H1 (cell line): Measurements from ENCODE around the gene SUZ12. TPM values are rescaled to one million over a fixed set of nuclear protein-coding genes. Genes with fewer than 3 reads are reported as not detected.

ENCODE experiments used
- CTCF ChIA-PET: fragments of 300-600 bp; sonication (Branson Sonifier 250); formaldehyde crosslinking; loops from one replicate; lab custom pipeline; 2021; ENCODE audit not compliant: partially characterized antibody; lab: Charles Lee
- POLR2A ChIA-PET: fragments of 300-600 bp; sonication (Branson Sonifier 250); formaldehyde crosslinking; loops from one replicate; lab custom pipeline; 2021; ENCODE audit warnings: inconsistent platforms; ENCODE audit not compliant: partially characterized antibody; lab: Charles Lee
- DNase-seq, 2 experiments: peaks; one replicate each; pipeline versions ENCODE4 v3.0.0 to v3.0.0-alpha.2; 2010 to 2022; ENCODE audit warnings: low spot score in 2 of 2, low read depth in 1 of 2, mixed read lengths in 1 of 2
- FAIRE-seq: peaks from 2 replicates; lab custom pipeline; 2011; peaks lifted over from hg19 to GRCh38; lab: Jason Lieb, UNC
- H2AFZ ChIP-seq: 2 replicates; pipeline ENCODE4 v1.8.1; 2012; ENCODE audit warnings: low read length, inconsistent platforms
- H2AK5ac ChIP-seq: 2 replicates; pipeline ENCODE4 v1.6.1; 2013; ENCODE audit warnings: low read depth, low read length
- H2BK120ac ChIP-seq: replicated peaks from 2 replicates; pipeline ENCODE3; 2013; ENCODE audit warnings: low read depth, low read length, inconsistent platforms
- H2BK12ac ChIP-seq: 2 replicates; pipeline ENCODE4 v1.6.1; 2013; ENCODE audit warnings: low read depth, low read length
- H2BK15ac ChIP-seq: 2 replicates; pipeline ENCODE4 v1.6.1; 2013; ENCODE audit warnings: low read length
- H2BK20ac ChIP-seq: 2 replicates; pipeline ENCODE4 v1.6.1; 2013; ENCODE audit warnings: low read length
- H2BK5ac ChIP-seq: 2 replicates; pipeline ENCODE4 v1.6.1; 2013; ENCODE audit warnings: low read depth, low read length
- H3K14ac ChIP-seq: 2 replicates; pipeline ENCODE4 v1.6.1; 2013; ENCODE audit warnings: inconsistent platforms; ENCODE audit not compliant: insufficient read length
- H3K18ac ChIP-seq: 2 replicates; pipeline ENCODE4 v1.6.1; 2013; ENCODE audit warnings: low read length; ENCODE audit errors: extremely low read depth
- H3K23ac ChIP-seq: 2 replicates; pipeline ENCODE4 v1.6.1; 2013; ENCODE audit warnings: inconsistent platforms; ENCODE audit not compliant: insufficient read length
- H3K23me2 ChIP-seq: 2 replicates; pipeline ENCODE4 v1.6.1; 2013; ENCODE audit warnings: low read depth, low read length
- H3K27ac ChIP-seq: 2 replicates; pipeline ENCODE4 v1.6.1; 2011; ENCODE audit warnings: low read depth, low read length, inconsistent platforms
- H3K27me3 ChIP-seq, 4 experiments: replicated peaks in 1 of 4; 1 replicate in 1 of 4; 2 replicates in 3 of 4; pipeline versions ENCODE4 v1.6.1 to v1.8.1; 2011 to 2013; ENCODE audit warnings: low read length in 3 of 4, mild to moderate bottlenecking in 3 of 4, inconsistent platforms in 2 of 4, mixed read lengths in 2 of 4, moderate library complexity in 1 of 4; ENCODE audit not compliant: control insufficient read depth in 3 of 4, insufficient read depth in 3 of 4; ENCODE audit errors: extremely low read depth in 1 of 4
- H3K36me3 ChIP-seq, 4 experiments: 2 replicates each; pipeline versions ENCODE4 v1.6.1 to v1.8.1; 2011 to 2013; ENCODE audit warnings: mild to moderate bottlenecking in 4 of 4, low read length in 3 of 4, moderate library complexity in 2 of 4, control low read depth in 1 of 4, inconsistent platforms in 1 of 4; ENCODE audit not compliant: insufficient read depth in 4 of 4, control insufficient read depth in 2 of 4
- H3K4ac ChIP-seq: replicated peaks from 2 replicates; pipeline ENCODE3; 2013; ENCODE audit warnings: low read length, low read depth, mixed read lengths, inconsistent platforms; ENCODE audit not compliant: insufficient read length
- H3K4me1 ChIP-seq, 4 experiments: replicated peaks in 1 of 4; 1 replicate in 1 of 4; 2 replicates in 3 of 4; pipeline versions ENCODE4 v1.6.1 to v1.8.1; 2011 to 2013; ENCODE audit warnings: low read length in 3 of 4, inconsistent platforms in 2 of 4, mixed read lengths in 1 of 4; ENCODE audit not compliant: insufficient read depth in 4 of 4, control insufficient read depth in 3 of 4
- H3K4me2 ChIP-seq, 2 experiments: 2 replicates each; pipeline versions ENCODE4 v1.6.1 to v1.8.1; 2011 to 2013; ENCODE audit warnings: low read depth in 2 of 2, low read length in 2 of 2, control low read depth in 1 of 2, inconsistent platforms in 1 of 2, mild to moderate bottlenecking in 1 of 2; ENCODE audit not compliant: insufficient read depth in 1 of 2
- H3K4me3 ChIP-seq, 4 experiments: fragments of 200-600, 300-600 bp in 1 of 4; sonication (generic), shearing (Covaris generic), sonication (Bioruptor Twin) in 1 of 4; 2 replicates each; pipeline versions ENCODE4 v1.5.1 to v1.8.1; 2011 to 2016; ENCODE audit warnings: low read length in 4 of 4, low read depth in 3 of 4, control low read depth in 2 of 4, inconsistent platforms in 2 of 4, mild to moderate bottlenecking in 2 of 4, mixed read lengths in 1 of 4, moderate library complexity in 1 of 4; ENCODE audit not compliant: insufficient read depth in 2 of 4; ENCODE audit errors: extremely low read depth in 1 of 4
- H3K56ac ChIP-seq: replicated peaks from 2 replicates; pipeline ENCODE3; 2013; ENCODE audit warnings: low read depth, mild to moderate bottlenecking, mixed read lengths, low read length, inconsistent platforms; ENCODE audit not compliant: insufficient read length
- H3K79me1 ChIP-seq: 2 replicates; pipeline ENCODE4 v1.6.1; 2013; ENCODE audit warnings: low read depth, low read length, control low read depth
- H3K79me2 ChIP-seq, 2 experiments: 2 replicates each; pipeline versions ENCODE4 v1.6.1 to v1.8.1; 2012 to 2013; ENCODE audit warnings: low read length in 2 of 2, mild to moderate bottlenecking in 2 of 2, inconsistent platforms in 1 of 2; ENCODE audit not compliant: insufficient read depth in 2 of 2, control insufficient read depth in 1 of 2
- H3K9ac ChIP-seq, 4 experiments: replicated peaks in 1 of 4; 1 replicate in 1 of 4; 2 replicates in 3 of 4; pipeline versions ENCODE4 v1.6.1 to v1.8.1; 2011 to 2013; ENCODE audit warnings: low read depth in 3 of 4, low read length in 3 of 4, control low read depth in 2 of 4, mild to moderate bottlenecking in 2 of 4, moderate library complexity in 2 of 4, inconsistent platforms in 1 of 4; ENCODE audit errors: extremely low read depth in 1 of 4
- H3K9me3 ChIP-seq, 2 experiments: 2 replicates each; pipeline versions ENCODE4 v1.6.1 to v1.8.1; 2012 to 2013; ENCODE audit warnings: mild to moderate bottlenecking in 2 of 2, moderate library complexity in 2 of 2, control low read depth in 1 of 2, inconsistent platforms in 1 of 2, low read depth in 1 of 2, low read length in 1 of 2, mixed read lengths in 1 of 2; ENCODE audit not compliant: insufficient read depth in 2 of 2
- H4K20me1 ChIP-seq, 2 experiments: replicated peaks in 1 of 2; 2 replicates each; pipeline versions ENCODE3 to v1.8.1; 2011 to 2013; ENCODE audit warnings: inconsistent platforms in 2 of 2, low read length in 2 of 2, mild to moderate bottlenecking in 1 of 2; ENCODE audit not compliant: insufficient read depth in 2 of 2, control insufficient read depth in 1 of 2
- H4K5ac ChIP-seq: 2 replicates; pipeline ENCODE4 v1.6.1; 2013; ENCODE audit warnings: low read length, low read depth, mixed read lengths, inconsistent platforms; ENCODE audit not compliant: insufficient read length
- H4K8ac ChIP-seq: 2 replicates; pipeline ENCODE4 v1.8.0; 2013; ENCODE audit warnings: mild to moderate bottlenecking, moderate library complexity, low read length, inconsistent platforms; ENCODE audit not compliant: insufficient read depth; ENCODE audit errors: extremely low read depth
- H4K91ac ChIP-seq: replicated peaks from 2 replicates; pipeline ENCODE3; 2013; ENCODE audit warnings: low read length, mixed read lengths, inconsistent platforms; ENCODE audit not compliant: insufficient read length
- POLR2AphosphoS5 ChIP-seq: IDR thresholded peaks from 2 replicates; pipeline ENCODE4 v1.6.1; 2011; ENCODE audit warnings: low read depth, low read length
- SIRT6 ChIP-seq: IDR thresholded peaks from one replicate; pipeline ENCODE4 v1.7.1; 2012; ENCODE audit warnings: low read length, inconsistent platforms
- SP2 ChIP-seq: IDR thresholded peaks from 2 replicates; pipeline ENCODE4 v1.6.1; 2012; ENCODE audit warnings: mild to moderate bottlenecking, low read length, inconsistent platforms
- TAF7 ChIP-seq: optimal IDR thresholded peaks from 2 replicates; pipeline ENCODE3; 2011; ENCODE audit warnings: low read depth, mild to moderate bottlenecking, inconsistent platforms, low read length, moderate library complexity, borderline replicate concordance
- WGBS, 2 experiments: shearing (Covaris generic) in 1 of 2; methylation state at CpG; one replicate each; pipeline versions ENCODE4 v1.1.6 to v1.1.7; 2013 to 2015; ENCODE audit warnings: low lambda C conversion rate in 2 of 2, mixed read lengths in 2 of 2, inconsistent platforms in 1 of 2, low coverage in 1 of 2, missing lambda C conversion rate in 1 of 2; ENCODE audit not compliant: insufficient replicate concordance in 2 of 2, insufficient coverage in 1 of 2, insufficient read length in 1 of 2; ENCODE audit errors: extremely low coverage in 1 of 2, missing lambda C conversion rate in 1 of 2; 5-methylcytosine and 5-hydroxymethylcytosine counted together
- polyA plus RNA-seq, 7 experiments: library from polyadenylated mRNA; depleted of rRNA in 3 of 7; stranded (reverse) in 5 of 7; unstranded in 2 of 7; fragments of >200 nt in 5 of 7; fragments of 200-250 nt in 2 of 7; gene quantifications; 1 replicate in 5 of 7; 2 replicates in 1 of 7; 4 replicates in 1 of 7; pipeline versions ENCODE4 v1.2.1 to v1.2.3, GENCODE V29; 2011 to 2013; ENCODE audit warnings: missing spikeins in 2 of 7, mixed read lengths in 2 of 7
- total RNA-seq: library from RNA; stranded (reverse); fragmentation: NEBNext Ultra II Directional; extraction: Animal tissue kit (Norgen Biotek cat#: 25700); gene quantifications from 2 replicates; pipeline ENCODE4 v1.2.1, GENCODE V29; 2021

The SUZ12 gene
- total and polyA plus RNA-seq, 2 of the 8 experiments (the other 6 are each of a cell fraction or from before 2014, with no cell fraction given), result 9.1 to 34.6 TPM

DNA sequence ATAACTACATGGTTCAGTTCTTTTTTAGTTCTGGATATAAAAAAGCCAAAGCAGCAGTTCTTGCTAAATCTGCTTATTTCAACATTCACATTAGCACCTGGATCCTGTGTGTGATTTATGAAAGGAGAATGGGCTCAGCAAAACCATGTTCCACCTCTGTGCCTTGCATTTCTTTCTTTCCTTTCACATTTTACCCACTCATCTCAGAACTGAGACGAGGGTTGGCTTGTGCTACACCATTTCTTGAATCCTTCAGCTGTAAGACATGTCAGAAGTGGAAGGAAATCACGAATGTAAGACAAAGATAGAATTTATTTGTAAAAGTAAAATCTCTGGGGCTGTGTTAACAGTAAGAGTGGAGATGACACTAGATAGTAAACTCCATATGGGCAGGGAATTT lies 34.1 kb upstream of the SUZ12 start:
- H2BK20ac ChIP-seq, result no peak overlapping the region
- peaks cover 4 to 20% of the 10 kb centered on the region in 2 experiments; a peak in 3 of 4 replicates for H3K79me2 ChIP-seq
- no peak for DNase-seq
- no peak for TF ChIP-seq SIRT6
- no peak for TF ChIP-seq SP2
- TF ChIP-seq POLR2AphosphoS5, result no peak
- TF ChIP-seq TAF7, result no peak
- TF ChIP-seq, all 59 proteins: peak for 0
- no peak overlapping the region for H4K91ac ChIP-seq
- H3K36me3 ChIP-seq, result peaks cover under 1 to 16% (median 11%) of the 10 kb centered on the region in 4 experiments; a peak in 6 of 8 replicates
- H3K27ac ChIP-seq, result no peak overlapping the region
- no peaks in the 10 kb centered on the region for H3K9me3 ChIP-seq
- H3K4me1 ChIP-seq, result no peaks in the 10 kb centered on the region
- ChIA-PET POLR2A (interaction anchor here (1.3 kb wide), 1 partner anchor 84 kb away, joined by 3 read pairs; no protein-coding TSS in a partner anchor), CTCF (interaction anchor here (1.3 to 5.8 kb wide), 3 partner anchors 9 to 24 kb away, joined by 3 to 45 read pairs (median 11); no protein-coding TSS in a partner anchor)
- H3K56ac ChIP-seq, result no peak overlapping the region
- no peak overlapping the region for H2BK12ac ChIP-seq
- H3K14ac ChIP-seq, result no peak overlapping the region
- H2AFZ ChIP-seq, result peak overlapping the region; percentile 83
- no peak overlapping the region for H3K4me2 ChIP-seq
- H3K18ac ChIP-seq, result no peak overlapping the region
- no peaks in the 10 kb centered on the region for H3K27me3 ChIP-seq
- no peak overlapping the region for H3K23ac ChIP-seq
- H3K79me1 ChIP-seq, result no peaks in the 10 kb centered on the region
- H2BK120ac ChIP-seq, result no peak overlapping the region
- H4K5ac ChIP-seq, result no peak overlapping the region
- H2AK5ac ChIP-seq, result no peak overlapping the region
- no peak overlapping the region for H2BK5ac ChIP-seq
- H2BK15ac ChIP-seq, result no peak overlapping the region
- no peak overlapping the region for H3K4me3 ChIP-seq
- no peak overlapping the region for H3K9ac ChIP-seq
- peaks cover 0 to 3% of the 10 kb centered on the region in 2 experiments for H4K20me1 ChIP-seq
- no peak overlapping the region for H4K8ac ChIP-seq
- 88% methylated on average over 2 of the region's 2 CpGs; no CpG with 5 or more reads in 1 of the 2 experiments for WGBS, 2 experiments
- no peak overlapping the region for H3K4ac ChIP-seq
- FAIRE-seq, result no peak
- no peaks in the 10 kb centered on the region for H3K23me2 ChIP-seq
